K562 (cell line): Measurements from ENCODE around the gene EPB41L4B. TPM values are rescaled to one million over a fixed set of nuclear protein-coding genes. Genes with fewer than 3 reads are reported as not detected.

Experiments used
- ATAC-seq: fragments of 200-7000 bp; cut with Tn5 transposase; 3 replicates; pipeline ENCODE4 v1.9.1; 2020; ENCODE audit warnings: moderate library complexity
- BruUV-seq: library from RNA; stranded (reverse); fragments of 400-500 nt; replicated peaks from 2 replicates; lab custom pipeline; 2021; lab: Mats Ljungman, UMichigan
- CTCF ChIA-PET: fragments of 300-600 bp; formaldehyde crosslinking; extraction: SDS; loops from one replicate; lab custom pipeline; 2021; ENCODE audit warnings: low intra/inter-chr PET ratio; lab: Yijun Ruan, JAX
- POLR2A ChIA-PET: fragments of 300-600, 350-650 bp; sonication (Branson Sonifier 250); formaldehyde crosslinking; extraction: SDS; loops from one replicate; lab custom pipeline; 2021; ENCODE audit warnings: antibody characterized with exemption, inconsistent platforms; lab: Yijun Ruan, JAX
- DNase-seq, 4 experiments: peaks; one replicate each; pipeline versions ENCODE4 v3.0.0 to v3.0.0-alpha.2; 2011 to 2018; ENCODE audit warnings: low spot score in 3 of 4, mixed read lengths in 3 of 4; ENCODE audit errors: extremely low read depth in 1 of 4
- FAIRE-seq: peaks from 2 replicates; lab custom pipeline; 2011; peaks lifted over from hg19 to GRCh38; lab: Jason Lieb, UNC
- H2AFZ ChIP-seq: 2 replicates; pipeline ENCODE4 v1.6.0; 2011; ENCODE audit warnings: low read depth, low read length, control low read depth, inconsistent platforms
- H3K27ac ChIP-seq: fragments of 200-600 bp; 3 replicates; pipeline ENCODE4 v1.8.0; 2011; ENCODE audit warnings: low read depth, mild to moderate bottlenecking, control low read depth, inconsistent platforms, low read length, moderate library complexity, mixed read lengths; ENCODE audit errors: extremely low read depth
- H3K27me3 ChIP-seq, 2 experiments: fragments of 300-600 bp in 1 of 2; 2 replicates in 1 of 2; 3 replicates in 1 of 2; pipeline versions ENCODE4 v1.6.0 to v1.8.0; 2011; ENCODE audit warnings: inconsistent platforms in 2 of 2, low read length in 2 of 2, mild to moderate bottlenecking in 1 of 2, mixed read lengths in 1 of 2, moderate library complexity in 1 of 2; ENCODE audit not compliant: control insufficient read depth in 2 of 2, insufficient read depth in 2 of 2
- H3K36me3 ChIP-seq: fragments of 300-600 bp; 3 replicates; pipeline ENCODE4 v1.8.0; 2011; ENCODE audit warnings: mild to moderate bottlenecking, low read length, inconsistent platforms; ENCODE audit not compliant: control insufficient read depth, insufficient read depth
- H3K4me1 ChIP-seq, 2 experiments: fragments of 200-600 bp in 1 of 2; replicated peaks in 1 of 2; 2 replicates in 1 of 2; 3 replicates in 1 of 2; pipeline versions ENCODE4 v1.5.1 to v1.8.0; 2011; ENCODE audit warnings: inconsistent platforms in 2 of 2, low read length in 2 of 2, mild to moderate bottlenecking in 1 of 2, mixed read lengths in 1 of 2, moderate library complexity in 1 of 2; ENCODE audit not compliant: control insufficient read depth in 2 of 2, insufficient read depth in 2 of 2
- H3K4me2 ChIP-seq: 2 replicates; pipeline ENCODE4 v1.6.1; 2011; ENCODE audit warnings: low read length, control low read depth, inconsistent platforms, mixed read lengths; ENCODE audit not compliant: insufficient read depth
- H3K4me3 ChIP-seq: fragments of 200-600 bp; sonication (generic), shearing (Covaris generic); 2 replicates; pipeline ENCODE4 v1.5.1; 2016; ENCODE audit warnings: control low read depth, inconsistent platforms
- H3K79me2 ChIP-seq: fragments of 200-600 bp; 3 replicates; pipeline ENCODE4 v1.8.0; 2011; ENCODE audit warnings: low read length, inconsistent platforms; ENCODE audit not compliant: control insufficient read depth, insufficient read depth
- H3K9ac ChIP-seq, 2 experiments: 2 replicates each; pipeline versions ENCODE4 v1.6.0 to v1.6.1; 2011; ENCODE audit warnings: low read depth in 2 of 2, low read length in 2 of 2, control low read depth in 1 of 2, inconsistent platforms in 1 of 2, mild to moderate bottlenecking in 1 of 2, mixed read lengths in 1 of 2; ENCODE audit not compliant: insufficient read depth in 1 of 2
- H3K9me1 ChIP-seq: one replicate; pipeline ENCODE4 v1.6.0; 2011; ENCODE audit warnings: inconsistent platforms, mild to moderate bottlenecking, low read length, moderate library complexity; ENCODE audit not compliant: control insufficient read depth, insufficient read depth
- H3K9me3 ChIP-seq: replicated peaks from 2 replicates; pipeline ENCODE4 v1.5.1; 2011; ENCODE audit warnings: low read depth, low read length, inconsistent platforms; ENCODE audit not compliant: control insufficient read depth, insufficient read depth
- H4K20me1 ChIP-seq: replicated peaks from 2 replicates; pipeline ENCODE4 v1.6.1; 2011; ENCODE audit warnings: low read length, inconsistent platforms, mixed read lengths; ENCODE audit not compliant: control insufficient read depth, insufficient read depth
- BCOR ChIP-seq: fragments of 450-650 bp; IDR thresholded peaks from 2 replicates; pipeline ENCODE4 v1.6.1; 2016
- BRD4 ChIP-seq: fragments of 200-600 bp; sonication (generic); IDR thresholded peaks from 2 replicates; pipeline ENCODE4 v1.6.1; 2017; ENCODE audit warnings: inconsistent platforms
- CHD1 ChIP-seq: fragments of 200-600 bp; sonication (generic); IDR thresholded peaks from one replicate; pipeline ENCODE4 v1.6.1; 2012; ENCODE audit warnings: mild to moderate bottlenecking, moderate library complexity, low read length, inconsistent platforms
- DDX20 ChIP-seq: fragments of 450-650 bp; IDR thresholded peaks from 2 replicates; pipeline ENCODE4 v1.6.1; 2016; ENCODE audit warnings: missing genetic modification characterization, low read depth, mild to moderate bottlenecking, missing compliant biosample characterization, moderate library complexity
- HLTF ChIP-seq: fragments of 450-650 bp; IDR thresholded peaks from 2 replicates; pipeline ENCODE4 v1.6.1; 2016
- MIER1 ChIP-seq: fragments of 450-650 bp; IDR thresholded peaks from 2 replicates; pipeline ENCODE4 v1.6.1; 2016; ENCODE audit warnings: antibody characterized with exemption, mild to moderate bottlenecking, low read depth
- REST ChIP-seq, 2 experiments: fragments of 450-650 bp; formaldehyde crosslinking in 1 of 2; IDR thresholded peaks; 2 replicates each; pipeline versions ENCODE4 v1.4.0 to v1.6.1; 2014 to 2020; ENCODE audit warnings: mild to moderate bottlenecking in 2 of 2, borderline replicate concordance in 1 of 2, low read depth in 1 of 2
- SP1 ChIP-seq: sonication (generic); formaldehyde crosslinking; IDR thresholded peaks from 2 replicates; pipeline ENCODE4 v1.8.1; 2022; ENCODE audit warnings: mild to moderate bottlenecking, missing genetic modification reagents
- SPI1 ChIP-seq: IDR thresholded peaks from 2 replicates; pipeline ENCODE4 v1.6.1; 2011; ENCODE audit warnings: low read depth, low read length, control low read depth, borderline replicate concordance
- ZNF133 ChIP-seq: fragments of 250-450 bp; sonication (Bioruptor Pico); IDR thresholded peaks from 2 replicates; pipeline ENCODE4 v1.4.0; 2020; ENCODE audit warnings: mild to moderate bottlenecking
- WGBS: fragments of 100-300 bp; shearing (Covaris generic); methylation state at CpG from one replicate; pipeline ENCODE4 v1.1.6; 2016; ENCODE audit warnings: low coverage, mixed read lengths; ENCODE audit not compliant: insufficient coverage; ENCODE audit errors: missing lambda C conversion rate; 5-methylcytosine and 5-hydroxymethylcytosine counted together
- in situ Hi-C: fragments of 300-500 bp; cut with MboI; formaldehyde crosslinking; loops from 4 replicates; pipeline ENCODE4 v1.15.0; 2018; ENCODE audit warnings: inconsistent platforms, mixed read lengths
- intact Hi-C: fragments of 100-400 bp; cut with micrococcal nuclease; formaldehyde crosslinking; loops from 2 replicates; pipeline ENCODE4 v1.14.2; 2022
- polyA plus RNA-seq, 8 experiments: library from polyadenylated mRNA; depleted of rRNA in 4 of 8; stranded (reverse) in 5 of 8; unstranded in 3 of 8; fragments of >200 nt; fragmentation: Nextera tagmentation in 2 of 8; fragmentation: Illumina TruSeq in 1 of 8; extraction: Ambion mirVana in 2 of 8; extraction: Trizol in 1 of 8; gene quantifications; 2 replicates each; pipeline versions ENCODE4 v1.2.1 to v1.2.3, GENCODE V29; 2011 to 2014; ENCODE audit warnings: inconsistent platforms in 1 of 8, missing spikeins in 1 of 8
- total RNA-seq, 7 experiments: library from RNA; depleted of rRNA in 6 of 7; stranded (reverse); fragments of >200 nt in 6 of 7; fragmentation: Illumina TruSeq in 2 of 7; extraction: Trizol in 2 of 7; gene quantifications; 2 replicates each; pipeline versions ENCODE4 v1.2.1 to v1.2.3, GENCODE V29; 2011 to 2021; ENCODE audit warnings: low replicate concordance in 1 of 7

The EPB41L4B gene
- total and polyA plus RNA-seq, 9 of the 15 experiments (the other 6 are each of a cell fraction or from before 2014, with no cell fraction given) = 0.09 to 0.38 (median 0.21) TPM

DNA sequence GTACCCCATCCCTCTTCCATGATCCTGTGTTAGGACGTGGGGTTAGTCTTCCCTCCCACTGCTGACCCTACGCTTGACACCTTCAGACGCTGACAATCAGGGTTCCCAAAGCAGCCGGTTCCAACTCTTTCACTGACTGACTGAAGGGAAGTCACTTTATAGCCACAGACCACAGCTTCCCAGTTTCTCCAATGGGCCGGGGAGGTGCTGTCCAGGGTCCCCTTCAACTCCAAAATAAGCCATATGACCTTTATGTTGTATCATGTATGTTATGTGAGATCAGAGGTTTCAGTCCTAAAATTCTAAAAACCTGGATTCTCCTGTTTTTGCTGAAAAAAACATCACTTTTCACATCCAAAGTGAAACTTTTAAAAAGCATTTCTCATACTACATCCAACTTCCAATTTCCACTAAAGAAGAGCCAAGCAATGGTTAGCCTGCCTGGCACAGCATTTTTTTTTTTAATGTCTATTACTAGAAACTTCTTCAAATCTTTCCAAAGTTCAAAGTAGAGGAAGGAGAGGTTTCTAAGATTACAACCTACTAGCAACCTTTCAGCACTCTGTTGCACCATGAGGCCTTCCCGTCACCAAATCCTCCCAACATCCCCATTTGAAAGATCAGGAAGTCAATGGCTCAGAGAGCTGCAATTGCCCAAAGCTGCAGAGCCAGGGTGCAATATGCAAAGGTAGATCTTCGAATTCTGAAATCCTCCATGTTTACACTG lies 5.2 kb downstream of the EPB41L4B start:
- H3K4me1 ChIP-seq = peaks cover 0 to 13% of the 10 kb centered on the region in 2 experiments; a peak in 2 of 5 replicates
- no peak overlapping the region for H3K27ac ChIP-seq
- ChIA-PET POLR2A (interaction anchor here (1.4 kb wide), 1 partner anchor 8 kb away, joined by 3 read pairs; no protein-coding TSS in a partner anchor), CTCF (no interaction called here)
- H3K9ac ChIP-seq = no peak overlapping the region
- H2AFZ ChIP-seq = no peak overlapping the region
- H3K27me3 ChIP-seq = peaks cover 38 to 81% of the 10 kb centered on the region in 2 experiments
- no peaks in the 10 kb centered on the region for H3K9me1 ChIP-seq
- H3K9me3 ChIP-seq = no peaks in the 10 kb centered on the region
- H4K20me1 ChIP-seq = peaks cover 10% of the 10 kb centered on the region; the same call in 1 of the 2 replicates
- under 1% methylated on average over 7 of the region's 7 CpGs for WGBS
- FAIRE-seq (no peak), DNase-seq (no peak), ATAC-seq (no peak)
- intact Hi-C loops (no loop called here), in situ Hi-C loops (loop anchor here (10.0 kb wide), 1 partner anchor 441 kb away; no protein-coding TSS in a partner anchor)
- BruUV-seq = no TSS peak
- H3K4me2 ChIP-seq = no peak overlapping the region
- no peak overlapping the region for H3K4me3 ChIP-seq
- no peaks in the 10 kb centered on the region for H3K79me2 ChIP-seq
- TF ChIP-seq HLTF (no peak), DDX20 (tag) (no peak), BCOR (no peak), CHD1 (no peak), SPI1 (peak; percentile 51; the same call in 1 of the 2 replicates), ZNF133 (CRISPR knock-in tag) (no peak), BRD4 (no peak), MIER1 (no peak), SP1 (CRISPR knock-in tag) (no peak), REST (IDR thresholded peaks at IDR 0.05; ENCODE audit: borderline replicate concordance) (peak; percentile 28; the same call in 1 of the 2 replicates), REST (CRISPR knock-in tag; IDR thresholded peaks at IDR 0.05; ENCODE audit: low read depth) (no peak)
- no peaks in the 10 kb centered on the region for H3K36me3 ChIP-seq
